Measurements from ENCODE around the gene CAP2.

GRCh38 chr6:17472653-17473183 lies 79.3 kb downstream of the CAP2 start:
- TF ChIP-seq, protein P1, sequence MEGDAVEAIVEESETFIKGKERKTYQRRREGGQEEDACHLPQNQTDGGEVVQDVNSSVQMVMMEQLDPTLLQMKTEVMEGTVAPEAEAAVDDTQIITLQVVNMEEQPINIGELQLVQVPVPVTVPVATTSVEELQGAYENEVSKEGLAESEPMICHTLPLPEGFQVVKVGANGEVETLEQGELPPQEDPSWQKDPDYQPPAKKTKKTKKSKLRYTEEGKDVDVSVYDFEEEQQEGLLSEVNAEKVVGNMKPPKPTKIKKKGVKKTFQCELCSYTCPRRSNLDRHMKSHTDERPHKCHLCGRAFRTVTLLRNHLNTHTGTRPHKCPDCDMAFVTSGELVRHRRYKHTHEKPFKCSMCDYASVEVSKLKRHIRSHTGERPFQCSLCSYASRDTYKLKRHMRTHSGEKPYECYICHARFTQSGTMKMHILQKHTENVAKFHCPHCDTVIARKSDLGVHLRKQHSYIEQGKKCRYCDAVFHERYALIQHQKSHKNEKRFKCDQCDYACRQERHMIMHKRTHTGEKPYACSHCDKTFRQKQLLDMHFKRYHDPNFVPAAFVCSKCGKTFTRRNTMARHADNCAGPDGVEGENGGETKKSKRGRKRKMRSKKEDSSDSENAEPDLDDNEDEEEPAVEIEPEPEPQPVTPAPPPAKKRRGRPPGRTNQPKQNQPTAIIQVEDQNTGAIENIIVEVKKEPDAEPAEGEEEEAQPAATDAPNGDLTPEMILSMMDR (IDR thresholded peaks at IDR 0.05 in 8 of 11, conservative IDR thresholded peaks at IDR 0.05 in 3 of 11), result no peak
- TF ChIP-seq POLR2AphosphoS5 (IDR thresholded peaks at IDR 0.05), result no peak
